Dermis microvascular lymphatic vessel endothelial cell (primary cell): Measurements from ENCODE around the gene DAW1. TPM values are rescaled to one million over a fixed set of nuclear protein-coding genes. Genes with fewer than 3 reads are reported as not detected.

Experiments
- DNase-seq, 2 donors: peaks; one replicate each; pipeline versions ENCODE4 v3.0.0 to v3.0.0-alpha.2; 2010; ENCODE audit warnings: low read depth in 2 of 2
- total RNA-seq: library from RNA; depleted of rRNA; stranded (reverse); fragments of >200 nt; gene quantifications from 2 replicates; pipeline ENCODE4 v1.2.1, GENCODE V29; 2014

Gene DAW1
- total RNA-seq, 1 donor from 2014 or later, result not detected

DNA sequence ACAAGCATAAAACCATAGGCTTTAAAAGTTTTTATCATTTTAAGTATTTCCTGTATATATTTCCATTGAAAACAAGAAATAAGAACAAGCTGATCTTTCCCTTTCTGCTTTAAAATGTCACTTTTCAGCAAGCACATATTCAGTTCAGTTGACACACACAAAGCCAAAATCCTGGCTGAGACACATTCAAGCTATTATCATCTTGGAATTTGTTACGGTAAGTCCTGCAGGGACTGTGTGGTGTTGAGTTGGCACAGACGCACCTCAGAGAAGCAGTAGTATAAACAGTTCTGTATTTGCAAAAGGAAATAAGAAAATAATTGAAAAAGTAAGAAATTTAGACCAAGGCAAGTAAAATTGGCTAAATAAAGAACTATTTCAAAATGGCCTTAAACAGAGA lies 10.4 kb upstream of the DAW1 start:
- DNase-seq, result no peak

DNA sequence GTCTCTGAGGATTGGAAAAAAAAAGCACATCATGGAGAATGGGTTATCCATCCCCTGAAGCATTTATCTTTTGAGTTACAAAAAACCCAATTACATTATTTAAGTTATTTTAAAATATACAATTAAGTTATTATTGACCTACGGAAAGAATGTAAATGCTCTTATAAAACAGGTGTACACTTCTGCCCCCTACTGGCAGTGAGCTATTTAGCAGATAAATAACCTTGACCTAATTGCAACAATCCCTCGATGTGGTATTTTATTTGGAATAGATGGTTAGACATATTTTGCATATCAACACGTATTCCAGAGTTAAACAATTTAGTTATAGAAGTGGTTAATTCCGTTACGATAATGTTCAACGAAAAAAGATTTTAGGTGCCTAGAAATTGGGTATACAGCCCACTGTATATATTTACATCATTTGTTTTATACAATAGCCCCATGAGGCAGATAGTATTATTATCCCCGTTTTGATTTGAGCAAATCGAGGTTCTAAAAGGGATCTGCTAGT lies 9.1 kb upstream of the DAW1 start:
- DNase-seq, result peak; percentile 53 to 79

DNA sequence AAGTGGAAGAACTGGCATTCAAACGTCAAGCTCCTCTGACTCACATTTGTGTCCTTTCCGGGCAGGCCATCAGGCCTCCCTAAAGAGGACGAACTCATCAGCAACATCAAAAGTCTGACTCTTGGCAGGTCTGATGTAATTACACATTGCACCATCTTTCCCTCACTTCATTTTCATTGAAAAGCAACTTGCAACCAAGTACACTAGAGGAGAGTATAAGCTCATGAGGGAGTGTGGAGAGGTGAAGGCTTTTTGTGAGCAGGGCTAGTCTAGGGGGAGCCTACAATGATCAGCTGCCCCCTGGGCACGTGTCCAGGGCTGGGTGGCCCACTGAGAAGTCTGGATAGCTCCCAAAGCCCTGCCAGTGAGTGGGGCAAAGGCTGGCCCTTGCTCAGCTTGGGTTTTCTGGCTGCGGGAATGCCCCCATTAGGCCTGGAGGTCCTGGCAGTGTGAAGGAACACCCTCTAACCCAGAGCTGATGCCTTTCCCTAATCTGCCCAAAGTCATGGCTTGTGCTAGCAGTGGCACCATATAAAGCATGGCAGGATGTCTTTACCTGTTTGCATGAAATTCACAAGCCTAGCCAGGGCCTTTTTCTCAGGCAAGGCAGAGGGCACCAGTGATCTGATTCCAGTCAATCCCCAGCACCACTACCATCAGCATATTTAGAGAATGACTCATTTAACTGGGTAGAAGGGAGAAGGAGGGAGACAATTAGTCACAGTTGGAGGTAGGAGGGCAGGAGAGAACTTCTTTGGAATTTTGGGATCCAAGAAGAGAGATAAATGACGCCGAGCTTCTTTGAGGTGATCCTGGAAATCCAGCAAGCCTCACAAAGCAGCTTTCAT lies 8.5 kb upstream of the DAW1 start:
- DNase-seq, result peak; percentile 20 to 75

DNA sequence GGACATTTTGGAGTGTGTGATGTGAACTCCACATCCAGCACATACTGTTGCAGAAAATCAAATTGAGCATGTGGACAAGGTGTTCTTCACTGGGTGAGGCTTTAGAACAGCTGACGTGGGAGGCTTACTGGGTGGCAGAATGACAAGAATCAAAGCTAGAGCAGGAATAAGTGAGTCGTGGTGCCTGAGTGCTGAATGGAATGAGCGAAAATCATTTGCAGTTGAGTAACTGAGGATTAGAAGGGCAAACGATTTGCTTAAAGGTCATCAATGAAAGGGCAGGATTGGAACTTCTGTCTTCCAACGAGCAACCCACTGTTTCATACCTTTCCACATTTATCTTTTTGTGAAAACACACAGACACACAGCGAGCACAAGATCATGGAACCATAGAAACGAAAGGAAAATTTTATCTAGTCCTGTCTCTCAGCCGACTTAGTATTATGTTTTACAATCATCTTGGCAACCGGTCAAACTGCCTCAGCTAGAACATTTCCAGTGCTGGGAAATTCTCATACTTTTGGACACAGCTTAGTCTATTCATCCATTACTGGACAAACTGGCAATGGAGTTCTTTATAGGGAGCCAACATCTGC lies 7.2 kb upstream of the DAW1 start:
- DNase-seq, result no peak

DNA sequence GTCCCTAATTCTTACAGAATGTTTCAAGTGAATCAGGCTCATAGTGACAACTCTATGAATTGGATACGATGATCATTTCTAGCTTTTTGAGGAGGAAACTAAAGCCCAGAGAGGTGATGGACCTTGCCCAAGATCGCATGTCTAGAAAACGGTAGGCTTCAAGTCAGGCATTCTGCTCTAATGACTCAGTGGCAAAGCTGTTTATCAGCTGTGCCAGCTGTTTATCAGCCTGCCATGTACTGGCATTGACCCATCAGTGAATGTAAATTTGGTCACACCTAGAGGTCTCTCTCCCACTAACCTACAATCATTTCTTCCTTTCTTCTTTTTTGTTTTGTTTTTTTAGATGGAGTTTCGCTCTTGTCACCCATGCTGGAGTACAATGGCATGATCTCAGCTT lies 6.1 kb upstream of the DAW1 start:
- no peak for DNase-seq

DNA sequence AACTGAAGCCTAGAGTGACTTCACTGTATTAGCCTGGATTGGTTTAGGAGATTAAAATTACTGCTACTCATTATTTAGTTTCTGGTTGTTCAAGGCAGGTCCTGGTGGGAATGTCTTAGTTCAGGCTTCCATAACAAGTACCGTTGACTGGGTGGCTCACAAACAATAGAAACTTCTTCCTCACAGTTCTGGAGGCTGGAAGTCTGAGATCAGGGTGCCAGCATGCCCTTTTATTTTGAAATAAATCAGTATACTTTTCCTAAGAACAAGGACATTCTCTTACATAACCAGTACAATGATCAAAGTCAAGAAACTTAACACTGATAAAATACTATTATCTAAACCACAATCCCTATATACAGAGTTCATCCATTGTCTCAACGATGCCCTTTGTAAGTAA lies 4.0 kb upstream of the DAW1 start:
- no peak for DNase-seq

DNA sequence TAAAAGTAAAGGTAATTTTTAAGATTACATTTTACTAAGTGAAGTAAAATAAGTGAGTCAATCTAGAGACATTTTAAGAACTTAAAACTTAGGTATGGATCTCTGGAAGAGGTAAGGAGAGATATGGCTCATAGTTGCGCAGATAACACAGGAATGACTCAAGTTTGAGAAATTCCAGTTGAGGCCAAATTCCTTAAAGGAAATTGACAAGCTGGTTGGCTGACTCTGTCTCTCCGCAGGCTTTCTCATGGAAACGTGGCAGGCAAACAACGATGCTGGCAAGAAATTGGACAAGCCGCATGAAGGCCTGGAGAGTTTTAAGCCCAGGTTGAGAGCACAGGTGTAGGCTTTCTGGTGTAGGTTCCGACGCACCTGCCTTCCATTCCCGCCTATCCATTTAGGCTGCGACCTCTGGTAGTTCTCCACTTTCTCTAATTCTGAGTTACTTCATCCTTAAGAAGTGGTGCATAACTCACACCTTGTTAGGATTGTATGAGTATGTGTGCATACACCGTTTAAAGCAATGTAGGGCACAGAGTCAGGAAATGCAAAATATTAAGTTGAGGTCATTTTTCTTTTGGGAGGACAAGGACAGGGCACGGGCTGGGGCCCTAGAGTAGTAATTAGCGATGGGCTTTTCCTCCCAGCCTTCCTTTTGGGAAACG lies 589 bp upstream of the DAW1 start:
- peak in 1 of 2 donors; percentile 52 for DNase-seq

DNA sequence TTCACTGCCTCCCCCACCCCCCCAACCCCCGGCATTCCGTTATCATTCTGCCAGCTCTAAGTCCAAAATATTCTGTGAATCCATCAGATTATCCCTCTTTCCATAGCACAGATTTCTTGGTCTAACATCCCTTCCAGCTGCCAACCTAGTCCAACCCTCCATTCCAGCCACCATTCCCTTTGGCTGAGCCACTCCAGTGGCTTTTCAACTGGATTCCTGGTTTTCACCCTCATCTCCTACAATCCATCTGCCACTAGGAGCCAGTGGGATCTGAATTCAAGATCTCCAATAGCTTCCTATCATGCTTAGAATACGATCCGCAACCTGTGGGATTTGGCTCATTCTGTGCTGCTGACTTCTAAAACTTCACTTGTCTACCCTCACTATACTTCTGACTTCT lies 1.2 kb downstream of the DAW1 start:
- no peak for DNase-seq

DNA sequence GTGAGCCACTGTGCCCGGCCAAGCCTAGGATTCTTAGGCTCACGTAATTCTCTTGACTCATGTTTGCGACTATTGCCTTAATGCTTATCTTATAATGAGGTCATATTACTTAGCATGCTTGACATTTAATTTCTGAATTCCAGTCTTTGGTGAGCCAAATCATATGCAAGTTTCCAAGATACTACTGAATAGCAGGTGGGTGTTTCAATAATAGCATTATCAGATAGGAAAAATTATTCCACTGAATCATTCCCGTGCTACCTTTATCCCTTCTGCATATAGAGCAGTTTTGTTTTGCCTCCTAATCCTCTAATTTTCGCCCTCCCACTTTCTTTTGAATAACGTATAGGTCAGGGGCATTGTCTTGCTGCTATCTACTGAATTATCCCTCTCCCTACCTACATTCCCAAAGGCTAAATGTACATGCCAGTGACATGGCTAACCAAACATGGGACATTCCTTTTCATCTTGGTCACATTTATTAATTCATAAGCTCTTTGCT lies 4.9 kb downstream of the DAW1 start:
- DNase-seq, result no peak

DNA sequence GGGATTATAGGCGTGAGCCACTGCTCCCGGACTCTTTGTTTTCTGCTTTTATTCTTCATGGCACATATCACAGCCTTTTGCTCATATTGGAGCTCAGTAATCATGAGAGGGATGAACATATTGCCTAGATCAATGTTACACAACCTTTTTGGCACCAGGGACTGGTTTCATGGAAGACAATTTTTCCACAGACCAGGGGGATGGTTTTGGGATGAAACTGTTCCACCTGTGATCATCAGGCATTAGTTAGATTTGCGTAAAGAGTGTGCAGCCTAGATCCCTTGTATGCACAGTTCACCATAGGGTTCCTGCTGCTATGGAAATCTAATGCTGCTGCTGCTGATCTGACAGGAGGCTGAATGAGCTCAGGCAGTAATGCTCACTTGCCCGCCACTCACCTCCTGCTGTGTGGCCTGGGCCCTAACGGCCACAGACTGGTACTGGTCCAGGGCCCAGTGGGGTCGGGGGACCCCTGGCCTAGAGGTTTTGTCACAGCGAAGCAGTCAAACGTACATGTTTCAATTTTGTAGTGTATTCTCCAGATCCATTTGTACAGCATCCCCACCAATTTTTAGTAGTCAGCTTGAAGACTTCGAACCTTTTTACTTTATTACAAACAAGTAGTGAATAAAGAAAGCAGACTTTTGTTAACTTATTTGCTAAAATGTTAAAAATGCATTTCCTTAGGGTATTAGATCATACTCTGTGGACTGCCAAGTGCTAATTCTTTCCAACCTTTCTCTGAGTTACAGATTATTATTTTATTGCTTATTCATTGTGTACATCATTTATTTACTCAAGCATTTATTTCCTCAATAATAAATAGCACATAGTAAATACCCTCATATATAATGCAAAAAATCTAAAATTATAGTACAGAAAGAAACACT lies 6.2 kb downstream of the DAW1 start:
- DNase-seq, result no peak

DNA sequence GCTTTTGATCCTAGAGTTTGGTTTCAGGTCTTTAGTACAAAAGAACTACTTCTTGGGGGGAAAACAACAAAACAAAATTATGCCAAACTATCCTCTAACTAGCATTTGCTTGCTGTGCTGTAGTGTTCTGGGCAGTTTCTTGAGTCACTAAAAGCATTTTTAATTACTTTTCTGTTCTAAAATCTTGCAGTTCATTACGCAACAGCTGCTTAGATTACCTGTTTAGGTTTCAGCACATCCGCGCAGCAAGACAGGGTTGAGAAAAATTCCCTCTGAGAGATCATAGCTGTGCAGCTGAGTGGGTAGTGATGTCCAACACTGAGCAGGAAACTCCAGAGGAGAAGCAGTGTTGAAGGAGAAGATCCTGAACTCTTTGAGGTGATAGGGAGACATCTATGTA lies 9.0 kb downstream of the DAW1 start:
- no peak for DNase-seq

DNA sequence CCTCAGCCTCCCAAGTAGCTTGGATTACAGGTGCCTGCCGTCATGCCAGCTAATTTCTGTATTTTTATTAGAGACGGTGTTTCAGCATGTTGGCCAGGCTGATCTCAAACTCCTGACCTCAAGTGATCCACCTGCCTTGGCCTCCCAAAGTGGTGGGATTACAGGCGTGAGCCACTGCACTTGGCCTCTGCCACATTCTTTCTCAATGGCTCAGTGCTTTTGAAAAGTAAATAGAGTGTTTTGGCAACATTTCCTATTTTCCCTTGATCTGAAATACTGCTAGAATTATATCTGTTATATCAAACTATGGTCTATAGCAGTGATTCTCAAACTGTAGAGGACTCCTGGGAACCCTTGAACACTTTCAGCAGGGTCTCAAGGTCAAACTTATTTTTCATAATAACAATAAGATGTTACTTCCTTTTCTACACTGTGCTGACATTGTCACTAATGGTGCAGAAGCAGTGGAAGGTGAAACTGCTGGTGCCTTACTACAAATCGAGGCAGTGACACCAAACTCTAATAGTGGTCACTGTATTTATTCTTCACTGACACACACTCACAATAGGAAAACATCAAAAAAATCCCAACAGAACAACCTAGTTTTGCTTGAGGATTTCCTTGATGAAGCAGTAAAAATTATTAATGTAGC lies 10.6 kb downstream of the DAW1 start:
- DNase-seq, result peak in 1 of 2 donors; percentile 7

DNA sequence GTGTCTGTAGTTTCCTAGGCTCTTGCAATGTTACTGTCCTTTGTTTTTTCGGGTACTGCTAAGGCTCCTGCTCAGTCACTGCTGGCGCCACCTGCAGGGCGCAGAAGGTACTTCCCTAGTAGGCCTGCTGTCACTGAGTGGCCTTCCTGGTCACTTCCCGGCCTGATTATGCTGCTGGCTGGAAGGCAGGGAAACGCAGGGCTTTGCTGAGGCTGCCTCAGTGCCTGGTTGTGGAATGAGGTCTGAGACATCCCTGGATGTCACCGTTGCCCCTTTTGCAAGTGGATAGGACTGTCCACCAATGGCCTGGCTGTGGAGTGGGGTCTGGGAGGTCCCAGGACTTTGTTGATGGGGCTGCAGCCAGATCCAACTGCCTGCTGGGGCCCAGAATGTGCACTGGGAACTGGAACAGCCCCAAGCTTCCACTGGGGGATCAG lies 13.1 kb downstream of the DAW1 start:
- peak; percentile 48 to 72 for DNase-seq

DNA sequence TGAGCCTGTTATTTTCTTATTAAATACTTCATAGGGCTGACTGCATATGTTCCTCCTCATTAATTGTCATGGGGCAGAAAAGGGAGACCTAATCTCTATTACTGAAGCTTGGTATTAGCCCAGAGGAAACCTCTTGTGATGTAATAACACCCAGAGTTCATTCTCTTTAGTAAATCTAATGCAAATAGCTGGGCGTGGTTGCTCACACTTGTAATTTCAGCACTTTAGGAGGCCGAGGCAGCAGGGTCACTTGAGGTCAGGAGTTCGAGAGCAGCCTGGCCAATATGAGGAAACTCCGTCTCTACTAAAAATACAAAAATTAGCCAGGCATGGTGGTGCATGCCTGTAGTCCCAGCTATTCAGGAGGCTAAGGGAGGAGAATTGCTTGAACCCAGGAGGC lies 14.7 kb downstream of the DAW1 start:
- DNase-seq, result no peak

DNA sequence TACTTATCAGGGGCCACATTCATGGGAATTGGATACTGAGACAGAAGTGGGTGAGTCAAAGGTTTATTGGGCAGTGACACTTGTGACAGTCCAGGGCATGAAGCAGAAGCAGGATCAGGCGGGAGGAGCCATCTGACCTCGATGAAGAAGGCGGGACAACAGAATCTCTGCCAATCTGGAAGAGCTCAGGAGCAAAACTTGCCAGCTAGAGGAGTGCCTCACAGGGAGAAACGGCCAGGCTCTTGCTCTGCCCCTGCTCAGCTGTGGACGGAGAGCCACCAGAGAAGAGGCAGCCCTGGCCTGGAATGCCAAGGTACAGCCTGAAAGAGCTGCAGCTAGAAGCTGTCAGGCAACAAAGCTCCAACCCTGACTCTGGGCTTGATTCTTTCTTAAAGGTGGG lies 16.9 kb downstream of the DAW1 start:
- DNase-seq, result no peak

DNA sequence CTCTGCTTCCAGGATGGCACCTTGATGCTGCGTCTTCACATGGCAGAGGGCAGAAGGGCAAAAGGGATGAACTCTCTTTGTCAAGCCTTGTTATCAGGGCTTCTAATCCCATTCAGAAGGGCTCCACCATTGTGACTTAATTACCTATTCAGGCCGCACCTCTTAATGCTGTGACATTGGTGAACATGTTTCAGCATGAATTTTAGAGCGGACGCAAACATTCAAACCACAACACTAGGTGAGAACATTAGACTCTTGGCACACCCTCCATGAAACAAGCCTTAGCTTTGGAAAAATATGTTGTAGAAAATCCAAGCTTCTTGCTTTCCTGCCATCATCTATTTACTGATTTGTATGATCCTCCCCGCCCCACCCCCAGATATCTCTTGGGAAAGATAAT lies 17.9 kb downstream of the DAW1 start:
- DNase-seq, result no peak

DNA sequence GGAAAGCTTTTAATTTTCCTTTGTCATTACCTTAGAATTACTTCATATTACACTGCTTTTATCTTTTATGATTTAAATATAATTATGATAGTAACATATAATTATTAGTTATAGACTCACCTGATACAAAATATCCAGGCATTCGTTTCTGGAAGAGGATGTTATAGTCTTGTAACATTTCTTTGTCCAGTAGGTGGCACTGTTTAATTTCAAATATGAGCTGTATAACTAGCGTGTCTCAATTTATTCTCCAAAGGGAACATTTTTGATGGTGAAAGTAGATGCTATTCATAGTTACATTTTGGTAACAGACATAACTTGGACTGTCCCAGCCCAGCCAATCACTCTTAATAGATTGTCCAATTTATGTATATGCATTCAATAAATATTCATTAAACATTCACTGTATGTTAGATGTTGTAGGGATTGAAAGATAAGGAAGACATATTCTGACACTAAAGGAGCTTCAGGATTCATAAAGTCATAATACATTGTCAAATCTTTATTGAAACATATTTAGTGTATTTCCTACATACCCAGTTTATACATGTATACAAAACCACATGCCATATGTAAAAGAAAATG lies 19.2 kb downstream of the DAW1 start:
- DNase-seq, result peak; percentile 30 to 55

DNA sequence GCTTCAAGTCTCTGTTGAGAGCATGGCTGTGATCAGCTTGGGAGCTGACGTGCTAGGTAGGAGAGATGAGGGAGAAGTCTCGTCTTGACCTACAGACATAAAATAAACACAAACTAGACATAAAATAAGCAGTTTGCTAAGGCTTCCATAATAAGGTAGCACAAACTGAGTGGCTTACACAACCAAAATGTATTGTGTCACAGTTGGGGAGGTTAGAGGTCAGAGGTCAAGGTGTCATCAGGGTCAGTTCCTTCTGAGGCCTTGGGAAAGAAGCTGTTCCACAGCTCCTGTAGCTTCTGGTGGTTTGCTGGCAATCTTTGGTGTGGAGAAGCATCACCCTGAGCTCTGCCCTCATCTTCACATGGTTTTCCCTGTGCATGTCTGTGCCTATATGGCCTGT lies 20.2 kb downstream of the DAW1 start:
- no peak for DNase-seq

DNA sequence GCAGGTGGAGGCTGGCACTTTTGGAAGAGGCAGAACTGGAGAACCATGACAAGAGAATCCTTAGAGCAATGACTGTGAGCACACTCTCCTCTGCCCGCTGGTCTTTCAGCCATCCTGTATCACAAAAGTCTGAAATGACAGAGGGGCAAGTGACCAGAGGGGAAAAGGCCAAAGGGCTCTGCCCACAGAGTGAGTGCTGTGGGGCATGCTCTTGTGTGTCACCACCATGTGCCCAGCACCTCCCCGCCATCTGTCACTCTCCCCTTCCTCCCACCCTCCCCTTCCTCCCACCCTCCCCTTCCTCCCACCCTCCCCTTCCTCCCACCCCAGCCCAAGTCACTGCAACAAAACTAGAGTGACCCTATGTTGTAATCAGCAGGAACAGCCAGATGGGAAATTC lies 31.9 kb downstream of the DAW1 start:
- DNase-seq, result no peak

DNA sequence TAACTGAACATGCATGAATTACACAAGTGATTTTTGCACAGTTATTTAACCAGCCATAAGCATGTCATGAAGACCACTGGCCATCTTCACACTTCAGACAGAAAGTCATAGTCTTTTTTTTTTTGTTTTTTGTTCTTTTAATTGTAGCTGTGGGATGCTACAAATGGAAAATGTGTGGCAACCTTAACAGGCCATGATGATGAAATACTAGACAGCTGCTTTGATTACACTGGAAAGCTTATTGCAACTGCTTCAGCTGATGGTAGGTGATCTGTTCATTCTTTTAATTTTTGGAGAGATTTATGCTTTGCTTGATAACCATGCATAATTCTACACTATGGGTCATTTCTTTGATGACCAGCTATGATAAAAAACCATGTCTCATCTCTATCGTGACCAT lies 35.6 kb downstream of the DAW1 start:
- DNase-seq, result no peak
